ENCODE data around the gene IMMP2L. TPM values are rescaled to one million over a fixed set of nuclear protein-coding genes. Genes with fewer than 3 reads are reported as not detected.
"Not testable (repeated sequence)": the region's sequence is repeated elsewhere in the genome, so short reads cannot be mapped to it uniquely, and the experiment has no call there.

IMMP2L gene
- total and polyA plus RNA-seq, 3 experiments from 2014 or later: 13.7 to 23.5 (median 18.0) TPM

DNA sequence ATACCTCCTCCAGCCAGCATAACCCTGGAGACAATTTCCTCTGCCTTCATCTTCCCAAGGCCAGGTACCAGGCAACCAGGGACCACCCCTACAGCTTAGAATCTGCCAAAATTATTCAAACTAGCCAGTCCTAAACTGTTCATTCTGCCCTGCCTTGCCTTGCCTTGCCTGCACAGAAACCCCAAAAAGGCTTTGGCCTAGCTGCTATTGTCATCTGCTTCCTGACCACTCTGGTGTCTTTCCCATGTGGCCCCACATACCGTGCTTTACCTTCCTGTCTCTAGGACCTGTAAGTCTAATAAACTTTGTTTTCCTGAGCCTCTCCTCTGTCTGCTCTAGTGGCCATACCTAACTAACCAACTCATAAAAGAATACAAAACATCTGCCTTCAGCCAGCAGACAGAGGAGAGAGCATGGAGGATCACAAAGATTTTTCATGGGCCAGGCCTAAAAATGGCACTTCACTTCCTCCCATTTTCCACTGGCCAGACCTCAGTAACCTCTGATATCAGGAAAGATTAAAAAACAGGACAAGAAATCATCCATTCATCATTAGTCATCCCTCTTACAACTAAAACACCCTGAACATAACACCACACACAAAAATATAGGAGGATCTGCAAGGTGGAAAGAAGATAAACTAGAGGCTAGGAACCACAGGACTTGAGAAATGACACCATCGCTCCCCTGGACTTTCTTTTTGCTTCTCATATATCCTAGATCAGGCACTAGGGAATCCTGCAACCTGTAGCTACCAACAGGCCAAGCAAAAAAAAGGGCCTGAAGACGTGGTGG, 51.5 kb downstream of the IMMP2L start:
- Mint-ChIP-seq H3K27me3 (no peaks in the 10 kb centered on the region), H3K4me3 (no peak overlapping the region), H3K4me1 (peaks cover 0 to 14% (median 9%) of the 10 kb centered on the region in 3 donors), H3K27ac (peak overlapping the region in 1 of 8 donors; percentile 30), H3K36me3 (peaks cover 7 to 31% (median 12%) of the 10 kb centered on the region in 3 donors), H3K9me3 (peaks cover 0 to 10% (median 0%) of the 10 kb centered on the region in 5 donors)
- H3K4me3 ChIP-seq (ENCODE audit: low read length): no peak overlapping the region
- no peak for DNase-seq
- CTCF ChIA-PET: no interaction called here
- POLR2A ChIA-PET: no interaction called here
- H3K9me3 ChIP-seq (ENCODE audit: low read length): no peaks in the 10 kb centered on the region
- H3K4me1 ChIP-seq (ENCODE audit: insufficient read depth, low read length): no peaks in the 10 kb centered on the region
- peak overlapping the region; percentile 34 for H3K27ac ChIP-seq (ENCODE audit: low read depth, low read length)
- H3K36me3 ChIP-seq (ENCODE audit: insufficient read depth, low read length): no peaks in the 10 kb centered on the region
- H3K27me3 ChIP-seq (ENCODE audit: insufficient read depth, low read length, poor library complexity, severe bottlenecking): no peaks in the 10 kb centered on the region

GRCh38 chr7:111510062-111510461, 52.2 kb downstream of the IMMP2L start:
- ChIA-PET CTCF (no interaction called here), POLR2A (no interaction called here)
- Mint-ChIP-seq H3K9me3 (peaks cover 0 to 10% (median 0%) of the 10 kb centered on the region in 5 donors), H3K27me3 (no peaks in the 10 kb centered on the region), H3K4me3 (no peak overlapping the region), H3K4me1 (peaks cover 0 to 14% (median 9%) of the 10 kb centered on the region in 3 donors), H3K27ac (peak overlapping the region in 1 of 8 donors; percentile 30), H3K36me3 (peaks cover 7 to 31% (median 12%) of the 10 kb centered on the region in 3 donors)
- no peaks in the 10 kb centered on the region for H3K9me3 ChIP-seq (ENCODE audit: low read length)
- H3K4me1 ChIP-seq (ENCODE audit: insufficient read depth, low read length): no peaks in the 10 kb centered on the region
- no peaks in the 10 kb centered on the region for H3K27me3 ChIP-seq (ENCODE audit: insufficient read depth, low read length, poor library complexity, severe bottlenecking)
- DNase-seq: no peak
- no peaks in the 10 kb centered on the region for H3K36me3 ChIP-seq (ENCODE audit: insufficient read depth, low read length)
- no peak overlapping the region for H3K4me3 ChIP-seq (ENCODE audit: low read length)
- peak overlapping the region; percentile 34 for H3K27ac ChIP-seq (ENCODE audit: low read depth, low read length)

DNA sequence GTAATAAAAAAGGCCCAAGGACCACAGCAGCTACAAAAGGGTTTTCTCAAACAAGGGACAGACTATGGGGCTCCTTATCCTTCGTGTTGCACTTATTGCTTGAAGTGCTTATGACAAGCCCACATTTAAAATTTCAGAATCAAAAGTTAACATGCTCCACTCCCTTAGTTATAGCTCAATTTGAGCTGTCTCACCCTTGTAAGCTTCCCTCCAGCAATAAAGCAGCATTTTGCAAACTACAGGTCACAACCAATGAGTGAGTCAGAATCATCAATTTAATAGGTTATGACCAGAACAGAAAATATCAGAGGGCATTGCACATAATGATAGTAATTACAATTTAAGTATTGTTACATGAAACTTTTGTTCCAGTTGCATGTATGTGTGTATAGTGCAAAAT, 53.0 kb downstream of the IMMP2L start:
- Mint-ChIP-seq H3K4me1 (peaks cover 0 to 14% (median 9%) of the 10 kb centered on the region in 3 donors), H3K4me3 (no peak overlapping the region), H3K27ac (no peak overlapping the region), H3K9me3 (peaks cover 0 to 10% (median 0%) of the 10 kb centered on the region in 5 donors), H3K36me3 (peaks cover 7 to 31% (median 12%) of the 10 kb centered on the region in 3 donors), H3K27me3 (no peaks in the 10 kb centered on the region)
- Histone ChIP-seq H3K36me3 (ENCODE audit: insufficient read depth, low read length) (no peaks in the 10 kb centered on the region), H3K4me1 (ENCODE audit: insufficient read depth, low read length) (no peaks in the 10 kb centered on the region), H3K9me3 (ENCODE audit: low read length) (no peaks in the 10 kb centered on the region), H3K4me3 (ENCODE audit: low read length) (no peak overlapping the region), H3K27ac (ENCODE audit: low read depth, low read length) (no peak overlapping the region), H3K27me3 (ENCODE audit: insufficient read depth, low read length, poor library complexity, severe bottlenecking) (no peaks in the 10 kb centered on the region)
- ChIA-PET CTCF (no interaction called here), POLR2A (no interaction called here)
- DNase-seq: no peak

- Mint-ChIP-seq H3K27me3 (no peaks in the 10 kb centered on the region), H3K9me3 (peaks cover 0 to 10% (median 0%) of the 10 kb centered on the region in 5 donors), H3K4me3 (no peak overlapping the region), H3K36me3 (peaks cover 7 to 31% (median 12%) of the 10 kb centered on the region in 3 donors), H3K4me1 (peaks cover 0 to 14% (median 9%) of the 10 kb centered on the region in 3 donors), H3K27ac (no peak overlapping the region)
- no peak for DNase-seq
- no peaks in the 10 kb centered on the region for H3K27me3 ChIP-seq (ENCODE audit: insufficient read depth, low read length, poor library complexity, severe bottlenecking)
- no peaks in the 10 kb centered on the region for H3K9me3 ChIP-seq (ENCODE audit: low read length)
- H3K4me1 ChIP-seq (ENCODE audit: insufficient read depth, low read length): no peaks in the 10 kb centered on the region
- H3K4me3 ChIP-seq (ENCODE audit: low read length): no peak overlapping the region
- H3K27ac ChIP-seq (ENCODE audit: low read depth, low read length): no peak overlapping the region
- POLR2A ChIA-PET: no interaction called here
- CTCF ChIA-PET: no interaction called here
- H3K36me3 ChIP-seq (ENCODE audit: insufficient read depth, low read length): no peaks in the 10 kb centered on the region
These were observed 53.9 kb downstream of the IMMP2L start for GRCh38 chr7:111508387-111508786.

GRCh38 chr7:111505422-111505821, 56.9 kb downstream of the IMMP2L start:
- H3K4me1 Mint-ChIP-seq; H3K27me3 Mint-ChIP-seq; H3K36me3 ChIP-seq (ENCODE audit: insufficient read depth, low read length); H3K4me3 ChIP-seq (ENCODE audit: low read length); H3K27ac ChIP-seq (ENCODE audit: low read depth, low read length); H3K4me3 Mint-ChIP-seq; H3K27me3 ChIP-seq (ENCODE audit: insufficient read depth, low read length, poor library complexity, severe bottlenecking); DNase-seq; H3K9me3 ChIP-seq (ENCODE audit: low read length); H3K27ac Mint-ChIP-seq; POLR2A ChIA-PET; CTCF ChIA-PET; H3K4me1 ChIP-seq (ENCODE audit: insufficient read depth, low read length): not testable (repeated sequence)
- Mint-ChIP-seq H3K36me3 (peaks cover 11 to 26% (median 13%) of the 10 kb centered on the region in 3 donors), H3K9me3 (peaks cover 0 to 12% (median 0%) of the 10 kb centered on the region in 5 donors)

GRCh38 chr7:111501799-111502198, 60.5 kb downstream of the IMMP2L start:
- H3K27me3 ChIP-seq (ENCODE audit: insufficient read depth, low read length, poor library complexity, severe bottlenecking); H3K27ac ChIP-seq (ENCODE audit: low read depth, low read length); H3K9me3 Mint-ChIP-seq; POLR2A ChIA-PET; H3K9me3 ChIP-seq (ENCODE audit: low read length); CTCF ChIA-PET; H3K36me3 ChIP-seq (ENCODE audit: insufficient read depth, low read length); H3K4me3 Mint-ChIP-seq; H3K27ac Mint-ChIP-seq; H3K4me3 ChIP-seq (ENCODE audit: low read length); H3K27me3 Mint-ChIP-seq; H3K4me1 ChIP-seq (ENCODE audit: insufficient read depth, low read length); DNase-seq: not testable (repeated sequence)
- peaks cover 7 to 13% (median 11%) of the 10 kb centered on the region in 3 donors for H3K4me1 Mint-ChIP-seq
- H3K36me3 Mint-ChIP-seq: peaks cover 7 to 28% (median 12%) of the 10 kb centered on the region in 3 donors

- H3K36me3 Mint-ChIP-seq: peaks cover 4 to 23% (median 11%) of the 10 kb centered on the region in 3 donors
- H3K27me3 Mint-ChIP-seq: no peaks in the 10 kb centered on the region
- H3K9me3 Mint-ChIP-seq: peaks cover 0 to 6% (median 0%) of the 10 kb centered on the region in 5 donors
- Histone ChIP-seq H3K4me3 (ENCODE audit: low read length) (no peak overlapping the region), H3K27ac (ENCODE audit: low read depth, low read length) (no peak overlapping the region), H3K4me1 (ENCODE audit: insufficient read depth, low read length) (no peaks in the 10 kb centered on the region), H3K9me3 (ENCODE audit: low read length) (no peaks in the 10 kb centered on the region), H3K27me3 (ENCODE audit: insufficient read depth, low read length, poor library complexity, severe bottlenecking) (no peaks in the 10 kb centered on the region), H3K36me3 (ENCODE audit: insufficient read depth, low read length) (no peaks in the 10 kb centered on the region)
- no peak overlapping the region for H3K27ac Mint-ChIP-seq
- DNase-seq: no peak
- peaks cover 7 to 13% (median 11%) of the 10 kb centered on the region in 3 donors for H3K4me1 Mint-ChIP-seq
- ChIA-PET POLR2A (no interaction called here), CTCF (no interaction called here)
- no peak overlapping the region for H3K4me3 Mint-ChIP-seq
These were observed 63.3 kb downstream of the IMMP2L start for GRCh38 chr7:111499027-111499426.

GRCh38 chr7:111498391-111499007, 63.8 kb downstream of the IMMP2L start:
- H3K27me3 Mint-ChIP-seq: no peaks in the 10 kb centered on the region
- H3K27ac Mint-ChIP-seq: no peak overlapping the region
- no peak overlapping the region for H3K4me3 ChIP-seq (ENCODE audit: low read length)
- H3K4me1 ChIP-seq (ENCODE audit: insufficient read depth, low read length): no peaks in the 10 kb centered on the region
- ChIA-PET CTCF (no interaction called here), POLR2A (no interaction called here)
- H3K9me3 ChIP-seq (ENCODE audit: low read length): no peaks in the 10 kb centered on the region
- no peak for DNase-seq
- peaks cover 7 to 13% (median 11%) of the 10 kb centered on the region in 3 donors for H3K4me1 Mint-ChIP-seq
- no peaks in the 10 kb centered on the region for H3K27me3 ChIP-seq (ENCODE audit: insufficient read depth, low read length, poor library complexity, severe bottlenecking)
- H3K9me3 Mint-ChIP-seq: peaks cover 0 to 6% (median 0%) of the 10 kb centered on the region in 5 donors
- no peak overlapping the region for H3K27ac ChIP-seq (ENCODE audit: low read depth, low read length)
- no peaks in the 10 kb centered on the region for H3K36me3 ChIP-seq (ENCODE audit: insufficient read depth, low read length)
- no peak overlapping the region for H3K4me3 Mint-ChIP-seq
- H3K36me3 Mint-ChIP-seq: peaks cover 4 to 23% (median 11%) of the 10 kb centered on the region in 3 donors
